ENCODE measurements around the gene GNLY.

Gene GNLY

DNA sequence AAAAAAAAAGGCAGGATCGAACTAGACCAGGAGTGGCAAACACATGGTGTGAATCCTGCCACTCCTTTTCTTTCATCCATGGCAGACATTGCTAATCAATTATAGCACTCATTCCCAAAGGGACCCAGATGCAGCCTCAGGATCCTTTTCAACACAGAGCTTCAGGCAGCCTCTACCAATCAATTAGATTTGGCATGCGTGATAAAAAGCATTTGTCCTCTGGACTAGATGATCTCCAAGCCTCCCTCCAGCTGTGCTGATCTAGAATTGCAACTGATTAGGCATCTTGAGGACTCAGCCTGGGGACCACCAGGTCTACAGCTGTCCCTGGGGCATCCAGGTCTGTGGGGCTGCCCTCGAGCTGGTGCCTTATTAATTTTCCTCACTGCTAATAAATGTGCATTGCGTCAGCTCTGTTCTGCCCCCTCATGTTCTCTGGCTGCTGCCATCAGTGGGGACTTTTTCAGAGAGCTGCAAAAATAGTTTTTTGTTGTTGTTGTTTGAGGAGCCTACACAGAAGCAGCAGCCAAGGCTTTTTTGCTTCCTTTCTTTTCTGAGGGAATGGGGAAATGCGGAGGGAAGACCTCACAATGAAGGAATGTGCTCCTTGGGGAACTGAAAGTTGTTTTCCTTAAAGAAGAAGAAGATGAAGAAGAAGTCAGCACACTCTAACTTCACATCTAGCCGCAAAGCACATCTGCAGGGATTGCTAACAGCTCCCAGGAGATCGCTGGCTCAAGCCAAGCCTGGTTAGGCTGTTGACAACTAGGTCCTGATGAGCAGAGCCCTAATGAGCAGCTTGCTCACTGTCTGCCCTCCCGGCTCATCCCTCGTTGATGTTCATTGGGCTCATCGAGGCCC lies 50.8 kb downstream of the GNLY start:
- peak; percentile 54 for DNase-seq (ENCODE audit: low spot score)

DNA sequence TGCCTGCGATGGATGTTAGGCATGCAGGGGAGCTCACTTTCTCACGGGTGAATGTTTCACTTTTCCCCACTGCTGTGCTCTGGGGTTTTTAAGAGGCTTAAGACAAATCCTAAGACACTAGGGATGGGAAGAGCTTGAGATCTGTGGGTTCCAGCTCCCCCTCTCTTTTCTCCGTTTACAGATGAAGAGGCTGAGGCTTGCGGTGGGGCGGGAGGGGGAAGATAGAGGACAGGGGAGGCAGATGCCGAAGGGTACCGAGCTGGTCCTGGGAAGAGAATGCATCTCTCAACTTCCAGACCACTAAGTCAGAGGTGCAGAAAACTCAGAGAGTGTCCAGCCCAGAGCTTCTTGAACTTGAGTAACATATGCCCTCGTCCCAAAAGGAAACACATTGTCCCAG lies 51.5 kb downstream of the GNLY start:
- DNase-seq (ENCODE audit: low spot score), result no peak

DNA sequence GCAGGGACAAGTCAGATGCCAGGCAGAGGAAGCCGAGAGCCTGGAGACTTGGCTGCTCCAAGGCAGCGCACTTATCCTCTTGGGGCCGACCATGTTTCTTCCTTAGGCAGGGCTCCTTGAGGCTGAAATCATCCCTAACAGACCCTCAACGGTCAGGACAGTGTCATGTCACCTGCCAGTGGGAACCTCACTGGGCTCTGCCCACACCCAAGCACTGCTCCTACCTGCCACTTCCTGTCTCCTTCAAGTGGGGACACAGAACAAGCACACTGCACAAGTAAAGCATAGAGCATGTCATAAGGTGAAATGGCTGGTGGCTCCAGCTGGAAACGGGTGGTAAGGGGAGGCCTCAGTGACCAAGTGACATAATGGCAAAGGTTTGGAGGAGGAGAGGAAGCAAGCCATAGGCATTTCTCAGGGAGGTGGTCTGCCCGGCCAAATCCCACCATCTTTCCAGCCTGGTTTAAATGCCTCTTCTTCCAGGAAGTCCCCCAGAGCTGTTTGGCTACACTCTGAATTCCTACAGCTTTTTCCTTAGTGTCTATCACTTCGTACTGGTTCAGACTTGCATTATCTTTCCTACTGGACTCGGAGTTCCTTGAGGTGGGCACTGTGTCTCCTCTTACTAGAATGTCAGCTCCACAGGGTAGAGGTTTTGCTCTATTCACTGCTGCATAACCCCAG lies 52.3 kb downstream of the GNLY start:
- no peak for DNase-seq (ENCODE audit: low spot score)

DNA sequence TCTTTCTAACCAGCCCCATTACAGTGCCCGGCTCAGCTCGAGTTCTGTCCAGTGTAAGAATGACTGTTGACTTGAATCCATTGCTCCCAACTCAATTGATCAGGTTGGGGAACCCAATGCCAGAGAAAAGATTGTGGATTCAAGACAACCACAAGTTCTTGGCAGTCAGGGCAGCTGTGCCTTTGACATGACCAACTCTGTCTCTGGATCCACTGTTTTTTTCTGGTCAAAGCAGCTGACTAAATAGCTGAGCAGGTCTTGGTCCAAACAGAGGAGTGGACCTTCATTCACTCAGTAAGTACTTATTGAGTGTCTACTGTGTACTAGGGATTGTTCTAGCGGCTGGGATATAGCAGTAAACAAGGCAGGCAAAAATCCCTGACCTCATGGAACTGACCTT lies 53.3 kb downstream of the GNLY start:
- no peak for DNase-seq (ENCODE audit: low spot score)

DNA sequence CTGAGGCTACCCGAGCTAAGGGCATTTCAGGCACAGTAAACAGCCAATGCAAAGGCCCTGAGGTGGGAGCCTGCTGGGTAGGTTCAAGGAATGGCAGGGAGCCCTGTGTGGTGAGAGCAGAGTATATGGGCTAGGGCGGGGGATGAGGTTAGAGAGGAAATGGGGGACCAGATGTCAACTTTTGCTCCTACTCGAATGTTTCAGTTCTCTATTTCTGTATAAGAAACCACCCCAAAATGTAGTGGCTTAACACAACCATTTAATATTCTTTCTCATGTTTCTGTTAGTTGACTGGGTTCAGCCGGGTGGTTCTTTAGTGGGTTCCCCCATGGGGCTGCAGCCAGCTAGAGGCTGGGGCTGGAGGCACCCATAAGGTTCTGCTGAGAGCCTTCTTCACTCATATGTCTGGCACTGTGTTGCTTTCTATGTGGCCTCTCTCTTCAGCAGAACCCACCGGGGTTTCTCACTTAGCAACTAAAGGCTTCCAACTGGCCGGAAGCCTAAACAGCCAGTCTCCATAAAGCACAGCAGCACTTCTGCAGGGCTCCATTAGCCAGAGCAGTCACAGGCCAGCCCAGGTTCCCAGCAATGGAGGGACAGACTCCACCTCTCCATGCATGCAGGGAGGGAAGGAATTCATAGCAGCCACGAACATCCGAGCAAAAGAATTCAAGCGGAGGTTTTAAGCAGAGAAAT lies 54.0 kb downstream of the GNLY start:
- no peak for DNase-seq (ENCODE audit: low spot score)

Data from pons (tissue), 1 donor.